Endothelial cell of umbilical vein (primary cell): Measurements from ENCODE around the gene SFT2D2. TPM values are rescaled to one million over a fixed set of nuclear protein-coding genes. Genes with fewer than 3 reads are reported as not detected.

ENCODE experiments used
- BruUV-seq: library from RNA; stranded (reverse); fragments of 400-500 nt; replicated peaks from 2 replicates; lab custom pipeline; 2021; lab: Mats Ljungman, UMichigan
- CTCF ChIA-PET: fragments of 300-600, 350-600 bp; sonication (Branson Sonifier 250); formaldehyde crosslinking; loops from one replicate; lab custom pipeline; 2021; ENCODE audit warnings: antibody characterized with exemption, inconsistent platforms; lab: Charles Lee
- POLR2A ChIA-PET: fragments of 300-600, 350-600 bp; sonication (Branson Sonifier 250); formaldehyde crosslinking; loops from one replicate; lab custom pipeline; 2021; ENCODE audit warnings: antibody characterized with exemption, inconsistent platforms; lab: Charles Lee
- DNase-seq: peaks from one replicate; pipeline ENCODE4 v3.0.0-alpha.2; 2011; ENCODE audit warnings: low read depth, low spot score
- FAIRE-seq: peaks from 2 replicates; lab custom pipeline; 2011; peaks lifted over from hg19 to GRCh38; lab: Jason Lieb, UNC
- H2AFZ ChIP-seq: 2 replicates; pipeline ENCODE4 v1.6.0; 2012; ENCODE audit warnings: low read depth, low read length, control low read depth, inconsistent platforms
- H3K27ac ChIP-seq: 2 replicates; pipeline ENCODE4 v1.5.1; 2011; ENCODE audit warnings: low read depth, mild to moderate bottlenecking, control low read depth, low read length, moderate library complexity; ENCODE audit not compliant: insufficient read depth
- H3K27me3 ChIP-seq, 2 experiments: 2 replicates each; pipeline versions ENCODE4 v1.6.0 to v1.6.1; 2011; ENCODE audit warnings: low read length in 2 of 2, mixed read lengths in 1 of 2; ENCODE audit not compliant: control insufficient read depth in 2 of 2, insufficient read depth in 2 of 2
- H3K36me3 ChIP-seq, 2 experiments: 2 replicates in 1 of 2; 3 replicates in 1 of 2; pipeline ENCODE4 v1.5.1; 2011; ENCODE audit warnings: low read length in 2 of 2, mild to moderate bottlenecking in 1 of 2, moderate library complexity in 1 of 2; ENCODE audit not compliant: control insufficient read depth in 2 of 2, insufficient read depth in 2 of 2; ENCODE audit errors: extremely low read depth in 1 of 2
- H3K4me1 ChIP-seq: 3 replicates; pipeline ENCODE4 v1.5.1; 2011; ENCODE audit warnings: mild to moderate bottlenecking, low read length; ENCODE audit not compliant: control insufficient read depth, insufficient read depth; ENCODE audit errors: extremely low read depth
- H3K4me2 ChIP-seq: 2 replicates; pipeline ENCODE4 v1.6.1; 2011; ENCODE audit warnings: low read length, control low read depth, mixed read lengths; ENCODE audit not compliant: insufficient read depth
- H3K4me3 ChIP-seq, 3 experiments: fragments of 200-600 bp in 1 of 3; sonication (generic), shearing (Covaris generic) in 1 of 3; replicated peaks in 1 of 3; 2 replicates each; pipeline ENCODE4 v1.5.1; 2011 to 2016; ENCODE audit warnings: control low read depth in 3 of 3, low read length in 3 of 3, mild to moderate bottlenecking in 2 of 3, inconsistent platforms in 1 of 3, low read depth in 1 of 3, moderate library complexity in 1 of 3; ENCODE audit not compliant: insufficient read depth in 1 of 3
- H3K79me2 ChIP-seq: 2 replicates; pipeline ENCODE4 v1.6.0; 2012; ENCODE audit warnings: low read length, inconsistent platforms; ENCODE audit not compliant: control insufficient read depth, insufficient read depth
- H3K9ac ChIP-seq: replicated peaks from 2 replicates; pipeline ENCODE3; 2011; ENCODE audit warnings: low read length, control low read depth; ENCODE audit not compliant: insufficient read depth; ENCODE audit errors: extremely low read depth
- H3K9me1 ChIP-seq: replicated peaks from 3 replicates; pipeline ENCODE4 v1.6.0; 2011; ENCODE audit warnings: mild to moderate bottlenecking, low read length; ENCODE audit not compliant: control insufficient read depth, insufficient read depth; ENCODE audit errors: extremely low read depth
- H3K9me3 ChIP-seq: replicated peaks from 2 replicates; pipeline ENCODE4 v1.5.1; 2012; ENCODE audit warnings: low read length, inconsistent platforms; ENCODE audit not compliant: control insufficient read depth, insufficient read depth
- H4K20me1 ChIP-seq: replicated peaks from 2 replicates; pipeline ENCODE3; 2011; ENCODE audit warnings: mild to moderate bottlenecking, low read length; ENCODE audit not compliant: control insufficient read depth, insufficient read depth; ENCODE audit errors: extremely low read depth
- CTCF ChIP-seq, 2 donors: IDR thresholded peaks; 1 replicate in 1 of 2; 2 replicates in 1 of 2; pipeline ENCODE4 v1.5.1; 2011; ENCODE audit warnings: low read length in 2 of 2, mild to moderate bottlenecking in 2 of 2, moderate library complexity in 2 of 2, control low read depth in 1 of 2, inconsistent platforms in 1 of 2, low read depth in 1 of 2; ENCODE audit not compliant: insufficient read depth in 1 of 2; ENCODE audit errors: extremely low read depth in 1 of 2
- EZH2 ChIP-seq: IDR thresholded peaks from 2 replicates; pipeline ENCODE4 v1.6.1; 2012; ENCODE audit warnings: borderline replicate concordance, low read depth, mild to moderate bottlenecking, moderate library complexity, low read length, inconsistent platforms; ENCODE audit not compliant: severe bottlenecking
- FOS ChIP-seq: IDR thresholded peaks from 2 replicates; pipeline ENCODE4 v1.6.1; 2011; ENCODE audit warnings: mild to moderate bottlenecking, low read length, moderate library complexity, borderline replicate concordance; ENCODE audit not compliant: insufficient read depth
- GATA2 ChIP-seq: IDR thresholded peaks from 2 replicates; pipeline ENCODE4 v1.7.0; 2011; ENCODE audit warnings: low read depth, mild to moderate bottlenecking, moderate library complexity, mixed read lengths, low read length; ENCODE audit not compliant: insufficient read length, insufficient read depth
- JUN ChIP-seq: IDR thresholded peaks from 2 replicates; pipeline ENCODE4 v1.6.1; 2011; ENCODE audit warnings: borderline replicate concordance, low read depth; ENCODE audit not compliant: insufficient read length, insufficient read depth
- MAX ChIP-seq: IDR thresholded peaks from 2 replicates; pipeline ENCODE4 v1.6.1; 2011; ENCODE audit not compliant: insufficient read depth, insufficient read length
- MYC ChIP-seq: IDR thresholded peaks from one replicate; pipeline ENCODE4 v1.6.1; 2011; ENCODE audit warnings: mild to moderate bottlenecking, low read depth, low read length
- POLR2A ChIP-seq: IDR thresholded peaks from 2 replicates; pipeline ENCODE4 v1.6.1; 2012; ENCODE audit warnings: low read depth, mild to moderate bottlenecking, control low read depth, low read length
- POLR2AphosphoS5 ChIP-seq: IDR thresholded peaks from 2 replicates; pipeline ENCODE4 v1.6.1; 2012; ENCODE audit warnings: low read depth, mild to moderate bottlenecking, control low read depth, low read length, moderate library complexity; ENCODE audit not compliant: insufficient read depth
- dilution Hi-C: fragments of 300-500 bp; cut with MboI; formaldehyde crosslinking; loops from one replicate; pipeline ENCODE4 v1.15.0; 2019; ENCODE audit warnings: low sequenced_read_pairs; ENCODE audit not compliant: extremely low pct_ligation_motif_present
- intact Hi-C: fragments of 100-400 bp; cut with micrococcal nuclease; formaldehyde crosslinking; loops from one replicate; pipeline ENCODE4 v1.10.0; 2022
- polyA plus RNA-seq, 4 experiments: library from polyadenylated mRNA; depleted of rRNA in 3 of 4; stranded (reverse) in 3 of 4; unstranded in 1 of 4; fragments of >200 nt; gene quantifications; 2 replicates each; pipeline versions ENCODE4 v1.2.1 to v1.2.3, GENCODE V29; 2011 to 2012; ENCODE audit warnings: missing spikeins in 1 of 4
- total RNA-seq: library from RNA; stranded (reverse); gene quantifications from 2 replicates; pipeline ENCODE4 v1.2.3, GENCODE V29; 2021

Gene SFT2D2
- total and polyA plus RNA-seq, 2 donors (not counting 3 experiments of a cell fraction or from before 2014, with no cell fraction given) = 16.7 to 68.1 TPM

GRCh38 chr1:168288311-168289052 lies 62.7 kb downstream of the SFT2D2 start:
- intact Hi-C loops = no loop called here
- no peak for FAIRE-seq

More at GRCh38 chr1:168288311-168289052, 62.7 kb downstream of the SFT2D2 start:
- H3K79me2 ChIP-seq = no peaks in the 10 kb centered on the region
- H3K27me3 ChIP-seq = no peaks in the 10 kb centered on the region
- H3K9me1 ChIP-seq = no peaks in the 10 kb centered on the region
- H2AFZ ChIP-seq = no peak overlapping the region
- no peaks in the 10 kb centered on the region for H3K36me3 ChIP-seq
- H4K20me1 ChIP-seq = no peaks in the 10 kb centered on the region
- POLR2A ChIA-PET = no interaction called here
- CTCF ChIA-PET = no interaction called here
- no TSS peak for BruUV-seq
- H3K9ac ChIP-seq = no peak overlapping the region
- dilution Hi-C loops = no loop called here
- peaks cover 14% of the 10 kb centered on the region for H3K4me1 ChIP-seq
- TF ChIP-seq POLR2A (no peak), MYC (no peak), JUN (no peak), GATA2 (no peak), FOS (no peak), POLR2AphosphoS5 (no peak), MAX (no peak), EZH2 (no peak), CTCF (IDR thresholded peaks at IDR 0.05; ENCODE audit: extremely low read depth in 1 of 2, insufficient read depth in 1 of 2, low read depth in 1 of 2, low read length in 2 of 2) (no peak)
- H3K4me3 ChIP-seq = no peak overlapping the region
- no peaks in the 10 kb centered on the region for H3K9me3 ChIP-seq
- no peak for DNase-seq
- H3K4me2 ChIP-seq = no peak overlapping the region
- H3K27ac ChIP-seq = no peak overlapping the region
